HG02623 (cell line): ENCODE results near the gene ZNF311.

ENCODE experiments used
- ATAC-seq: cut with Tn5 transposase; IDR thresholded peaks from one replicate; pipeline ENCODE4 v1.9.1; 2021; ENCODE audit warnings: moderate library complexity; ENCODE audit not compliant: unreplicated experiment

Gene ZNF311

DNA sequence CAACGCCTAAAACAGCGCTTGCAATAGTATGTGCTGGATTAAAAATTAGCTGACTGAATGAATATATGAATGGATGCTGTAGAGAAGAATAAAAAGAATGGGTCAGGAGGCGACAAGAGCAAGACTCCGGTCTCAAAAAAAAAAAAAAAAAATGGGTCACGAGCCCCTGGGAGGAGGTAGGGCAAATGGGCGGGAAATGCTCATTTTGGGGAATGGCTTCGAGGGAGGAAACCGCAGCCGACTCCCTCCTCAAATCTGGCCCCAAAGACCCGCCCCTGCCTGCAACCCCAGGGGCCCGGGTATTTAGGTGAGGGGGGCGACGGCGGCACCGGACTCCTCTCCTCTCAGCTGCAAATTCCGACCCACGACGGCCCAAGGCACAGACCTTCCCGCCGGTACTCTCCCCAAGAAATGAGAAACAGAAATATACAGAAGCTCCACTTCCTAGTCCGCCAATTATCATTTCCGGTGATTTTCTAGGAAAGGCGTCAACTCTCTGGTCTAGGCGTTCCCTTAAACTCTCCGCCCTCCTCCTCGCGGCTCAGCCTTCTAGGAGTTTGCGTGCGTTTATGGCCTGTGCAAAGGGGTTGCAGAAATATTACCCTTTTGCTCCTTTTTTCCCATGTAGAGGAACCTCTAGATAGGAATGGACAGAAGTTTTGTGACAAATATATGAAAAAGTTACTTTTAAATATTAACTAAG, at the start of gene ZNF311:
Gene ZNF311 (minus strand): TSS at position 133 of the 703 bp plus-strand sequence. CDS start 1,361 bp downstream, outside the sequence.
- no peak for ATAC-seq

DNA sequence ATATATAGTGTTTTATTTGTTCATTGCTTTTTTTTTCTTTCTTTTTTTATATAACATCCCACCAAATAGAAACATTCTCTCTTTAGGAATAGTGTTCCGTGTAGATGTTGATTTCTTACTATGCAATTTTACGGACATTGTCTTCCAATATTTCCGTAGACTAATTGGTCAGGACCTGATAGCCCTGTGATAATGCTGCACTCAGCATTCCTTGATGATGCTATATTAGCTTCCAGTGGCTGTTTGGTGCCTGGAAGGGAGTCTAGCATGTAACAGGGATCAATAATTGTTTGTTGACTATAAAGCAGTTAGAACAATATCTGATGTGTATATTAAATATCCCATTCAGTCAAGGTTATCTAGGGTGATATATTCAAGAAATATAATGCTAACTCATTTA, 46.6 kb upstream of the ZNF311 start:
- ATAC-seq: no peak

DNA sequence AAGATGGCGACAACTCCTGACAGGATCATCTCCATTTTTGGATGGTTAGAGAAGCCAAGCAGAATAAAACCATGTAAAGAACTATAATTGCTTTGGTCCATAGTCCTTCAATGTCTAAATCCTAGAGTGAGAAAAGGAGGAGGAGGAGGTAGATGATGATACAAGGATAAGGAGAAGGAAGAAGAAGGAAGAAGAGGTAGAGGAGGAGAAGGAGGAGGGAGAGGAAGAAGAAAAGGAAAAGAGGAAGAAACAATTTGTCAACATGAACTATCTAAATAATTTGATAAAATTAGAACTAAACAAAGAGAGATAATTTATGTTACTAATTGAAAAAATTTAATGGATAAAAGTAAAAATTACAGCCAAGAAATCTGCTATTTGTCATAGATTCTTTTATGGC, 40.0 kb upstream of the ZNF311 start, which contains the start of gene OR2W1:
Gene OR2W1 (minus strand): TSS at position 101 of the 400 bp plus-strand sequence. CDS start 0 bp downstream, at position 101.
- no peak for ATAC-seq

DNA sequence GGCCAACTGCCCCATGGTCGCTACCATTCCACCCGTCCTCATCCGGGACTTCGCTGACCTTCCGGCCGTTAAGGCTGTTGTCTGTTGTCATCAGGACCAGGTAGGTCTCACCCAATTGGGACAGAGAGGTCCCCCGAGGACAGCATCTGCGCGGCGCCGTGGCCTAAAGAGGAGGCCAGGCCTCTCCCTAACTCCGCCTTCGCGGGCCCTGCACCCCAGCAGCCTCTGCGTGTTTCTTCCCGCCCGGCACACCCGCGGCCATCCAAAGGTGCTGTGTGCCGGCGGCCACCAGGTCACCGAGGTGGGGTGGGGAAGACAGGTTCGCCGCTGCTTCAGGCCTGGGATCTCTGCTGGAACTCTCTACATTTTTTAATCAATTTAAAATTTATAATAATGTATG, 30.8 kb upstream of the ZNF311 start:
- ATAC-seq: no peak

DNA sequence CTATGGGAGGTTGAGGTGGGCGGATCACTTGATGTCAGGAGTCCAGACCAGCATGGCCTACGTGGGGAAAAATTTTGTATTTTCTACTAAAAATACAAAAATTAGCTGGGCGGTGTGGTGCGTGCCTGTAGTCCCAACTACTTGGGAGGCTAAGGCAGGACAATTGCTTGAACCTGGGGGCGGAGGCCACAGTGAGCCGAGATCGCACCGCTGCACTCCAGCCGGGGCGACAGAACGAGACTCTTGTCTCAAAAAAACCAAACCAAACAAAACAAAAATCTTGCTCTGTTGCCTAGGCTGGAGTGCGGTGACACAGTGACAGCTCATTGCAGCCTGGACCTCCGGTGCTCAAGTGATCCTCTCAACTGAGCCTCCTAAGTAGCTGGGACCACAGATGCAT, 23.7 kb upstream of the ZNF311 start:
- ATAC-seq: no peak

DNA sequence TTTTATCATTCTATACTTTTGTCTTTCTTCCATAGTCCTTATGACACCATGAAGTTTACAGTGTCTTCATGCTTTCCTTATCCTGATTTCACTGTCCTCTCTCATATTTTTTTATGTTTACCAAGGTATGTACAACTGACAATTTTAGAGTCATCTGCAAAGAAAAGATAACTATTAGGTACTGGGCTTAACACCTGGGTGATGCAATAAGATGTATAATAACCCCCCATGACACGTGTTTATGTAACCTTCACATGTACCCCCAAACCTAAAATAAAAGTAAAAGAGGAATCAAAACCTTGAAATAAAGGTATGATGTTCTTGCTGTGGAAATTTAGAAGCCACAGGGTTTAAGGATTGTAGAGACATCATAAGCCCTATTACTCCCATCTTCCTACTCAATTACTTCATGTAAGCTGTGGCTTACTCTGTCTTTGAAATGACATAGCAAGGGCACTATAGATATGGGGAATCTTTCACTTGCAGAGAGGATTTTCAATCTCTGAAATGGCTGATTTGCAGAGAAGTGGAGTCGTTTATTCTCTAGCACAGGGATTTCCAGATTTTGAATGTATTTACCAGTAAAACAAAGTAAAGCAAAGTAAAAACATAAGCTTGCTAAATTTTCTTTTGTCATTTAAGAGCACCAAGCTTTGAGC, 20.9 kb upstream of the ZNF311 start:
- ATAC-seq: no peak

DNA sequence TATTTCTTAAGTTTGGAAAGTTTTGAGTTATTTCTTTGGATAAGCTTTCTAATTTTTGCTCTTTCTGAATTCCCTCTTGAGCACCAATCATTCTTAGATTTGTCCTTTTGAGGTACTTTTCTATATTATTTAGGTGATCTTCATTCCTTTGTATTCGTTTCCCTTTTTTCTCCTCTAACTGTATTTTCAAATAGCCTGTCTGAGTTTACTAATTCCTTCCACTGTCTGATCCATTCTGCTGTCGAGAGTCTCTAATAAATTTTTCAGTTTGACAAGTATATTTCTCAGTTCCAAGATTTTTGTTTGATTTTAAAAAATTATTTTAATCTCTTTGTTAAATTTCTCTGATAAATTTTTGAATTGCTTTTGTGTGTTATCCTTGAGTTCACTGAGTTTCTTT, 16.3 kb upstream of the ZNF311 start:
- ATAC-seq: no peak

DNA sequence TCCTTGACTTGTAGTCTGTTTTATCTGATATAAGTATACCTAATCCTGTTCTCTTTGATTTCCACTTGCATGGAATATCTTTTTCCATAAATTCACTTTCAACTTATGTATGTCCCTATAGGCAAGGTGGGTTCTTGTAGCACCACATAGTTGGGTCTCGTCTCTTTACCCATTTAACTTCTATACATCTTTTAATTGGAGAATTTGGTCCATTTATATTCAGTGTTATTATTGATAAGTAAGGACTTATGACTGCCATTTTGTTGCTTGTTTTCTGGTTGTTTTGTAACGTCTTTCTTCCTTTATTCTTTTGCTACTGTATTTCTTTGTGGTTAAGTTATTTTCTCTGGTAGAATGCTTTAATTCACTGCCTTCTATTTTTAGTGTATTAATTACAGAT, 14.5 kb upstream of the ZNF311 start:
- no peak for ATAC-seq

DNA sequence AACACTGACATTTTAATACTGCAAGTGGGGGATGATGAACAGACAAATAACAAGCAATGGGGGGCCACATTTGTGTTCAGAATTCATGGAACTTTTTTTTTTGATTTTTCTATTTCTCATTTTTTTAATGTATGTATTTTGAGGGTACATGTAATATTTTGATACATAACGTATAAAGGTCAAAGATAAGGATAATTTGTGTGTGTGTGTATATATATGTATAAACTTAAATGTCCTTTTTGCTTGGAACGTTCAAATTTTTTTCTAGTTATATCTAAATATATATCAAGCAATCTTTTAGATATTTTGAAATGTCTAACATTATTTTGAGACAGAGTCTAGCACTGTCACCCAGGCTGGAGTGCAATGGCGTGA, 12.3 kb upstream of the ZNF311 start:
- ATAC-seq: no peak

DNA sequence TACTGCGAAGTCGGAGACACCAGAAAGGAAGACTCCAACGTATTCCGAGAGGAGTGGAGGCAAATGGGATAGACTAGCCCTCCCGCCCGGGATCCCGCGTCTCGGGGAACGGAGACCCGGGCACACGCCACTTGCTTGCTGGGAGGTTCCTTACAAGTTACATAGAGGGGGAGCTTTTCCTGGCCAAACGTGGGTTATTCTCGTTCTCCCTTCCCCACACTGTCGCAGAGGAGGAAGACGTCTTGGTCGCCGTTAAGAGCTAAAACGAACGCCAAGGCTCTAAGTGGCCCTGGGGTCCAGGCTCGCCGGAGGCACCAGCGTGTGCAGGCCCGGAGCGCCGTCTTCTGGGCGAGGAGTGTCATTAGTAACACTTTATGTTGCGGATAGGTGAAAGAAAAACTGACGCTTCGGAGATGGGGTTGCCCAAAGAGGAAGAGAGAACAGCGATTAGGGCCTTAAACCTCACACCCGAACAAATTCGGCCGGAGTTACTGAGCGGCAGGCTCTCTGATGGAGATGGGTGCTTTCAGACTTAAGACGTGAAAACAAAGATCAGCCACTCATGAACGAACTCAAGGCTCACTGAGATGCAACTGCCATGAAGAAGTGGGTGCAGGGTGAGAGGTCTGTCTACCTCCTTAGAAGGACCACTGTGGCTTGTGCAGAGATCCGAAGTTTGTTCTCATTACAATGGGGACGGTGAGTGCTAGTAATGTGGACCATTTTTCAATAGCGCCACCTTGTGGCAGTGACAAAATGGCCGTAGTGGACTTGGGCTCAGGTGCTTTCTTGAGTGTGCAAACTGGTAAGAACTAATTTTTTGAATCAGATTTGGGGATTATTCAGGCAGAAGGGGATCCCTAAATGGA, 11.7 kb upstream of the ZNF311 start:
- ATAC-seq: peak; percentile 83

DNA sequence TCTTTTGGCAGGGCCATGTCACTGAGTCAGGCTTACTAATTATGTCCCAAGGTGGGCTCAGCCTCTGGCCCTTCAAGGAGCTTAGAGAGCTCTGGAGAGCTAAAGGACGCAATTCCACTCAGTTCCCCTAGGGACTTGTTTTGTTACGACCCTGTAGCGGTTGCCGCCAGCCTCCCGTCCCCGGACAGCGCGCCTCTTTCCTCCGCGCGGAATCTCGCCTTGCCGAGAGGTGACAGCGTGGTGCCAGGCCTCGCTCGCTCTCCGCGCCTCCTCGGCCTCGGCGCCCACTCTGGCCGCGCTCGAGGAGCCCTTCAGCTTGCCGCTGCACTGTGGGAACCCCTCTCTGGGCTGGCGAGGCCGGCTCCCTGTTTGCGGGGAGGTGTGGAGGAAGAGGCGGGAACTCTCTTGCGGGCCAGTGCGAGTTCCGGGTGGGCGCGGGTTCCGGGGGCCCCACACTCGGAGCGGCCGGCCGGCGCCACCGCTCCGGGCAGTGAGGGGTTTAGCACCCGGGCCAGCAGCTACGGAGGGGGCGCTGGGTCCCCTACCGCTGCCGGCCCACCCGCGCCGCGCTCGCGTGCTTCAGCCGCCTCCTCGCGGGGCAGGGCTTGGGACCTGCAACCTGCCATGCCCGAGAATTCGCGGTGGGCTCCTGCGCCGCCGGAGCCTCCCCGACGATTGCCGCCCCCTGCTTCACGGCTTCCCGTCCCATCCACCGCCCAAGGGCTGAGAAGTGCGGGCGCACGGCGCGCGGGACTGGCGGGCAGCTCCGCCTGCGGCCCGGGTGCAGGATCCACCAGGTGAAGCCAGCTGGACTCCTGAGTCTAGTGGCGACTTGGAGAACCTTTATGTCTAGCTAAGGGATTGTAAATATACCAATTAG, 9.9 kb upstream of the ZNF311 start:
- no peak for ATAC-seq

DNA sequence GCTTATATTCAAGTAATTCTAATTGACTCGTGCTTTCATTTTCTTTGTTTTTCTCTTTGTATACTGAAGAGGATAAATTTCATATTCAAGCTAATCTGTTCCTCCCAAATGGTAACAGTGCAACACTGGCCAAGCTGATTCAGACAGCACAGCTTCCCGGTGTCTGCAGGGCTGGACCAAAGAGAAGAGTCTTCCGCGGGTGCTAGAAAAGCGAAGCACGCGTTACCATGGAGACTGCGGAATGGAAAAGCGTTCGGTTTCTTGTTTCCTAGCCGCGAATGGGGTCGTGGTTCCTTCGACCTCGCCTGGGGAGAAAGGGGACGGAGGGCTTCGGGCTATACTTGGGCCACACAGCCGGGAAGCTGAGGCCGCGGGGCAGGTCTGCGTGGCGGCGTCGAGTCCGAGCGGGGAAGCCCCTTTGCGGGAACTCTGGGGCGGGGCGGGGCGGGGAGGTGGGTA, 6.2 kb upstream of the ZNF311 start:
- ATAC-seq: no peak

DNA sequence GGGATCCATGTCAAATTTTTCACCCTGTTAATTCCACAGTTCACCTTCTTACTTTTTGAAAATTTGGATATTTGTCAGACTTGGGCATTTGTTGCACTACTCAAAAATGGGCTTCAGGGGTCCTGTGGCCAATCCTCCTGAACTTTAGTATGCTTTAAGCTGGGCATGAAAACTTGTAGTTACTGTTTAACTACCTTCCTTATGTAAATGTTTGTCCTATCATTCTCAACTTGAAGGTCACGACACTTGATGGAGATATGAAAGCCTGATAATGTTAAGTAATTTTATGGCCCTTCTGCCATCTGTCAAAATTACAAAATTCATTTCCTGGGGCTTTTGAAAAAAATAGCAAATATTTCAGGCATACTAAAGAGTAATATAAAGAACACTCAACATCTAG, 4.2 kb upstream of the ZNF311 start:
- ATAC-seq: no peak

DNA sequence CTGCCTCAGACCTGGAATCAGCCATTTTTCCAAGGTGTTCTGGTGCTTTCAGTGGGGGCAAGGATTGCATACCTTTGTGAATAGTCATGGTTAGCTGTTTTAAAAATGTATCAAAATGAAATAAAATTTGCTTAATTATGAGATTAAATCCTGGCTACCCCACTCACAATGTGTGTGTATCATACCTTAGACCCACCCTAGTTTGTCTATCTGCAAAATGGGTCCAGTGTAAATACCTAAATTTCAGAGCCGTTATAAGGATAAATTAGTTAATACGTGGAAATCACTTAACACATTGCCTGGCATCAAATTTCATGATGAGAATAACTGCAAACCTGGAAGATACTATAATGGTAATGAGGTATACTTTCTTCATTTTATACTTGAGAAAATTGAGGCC, 3.0 kb upstream of the ZNF311 start:
- ATAC-seq: no peak

DNA sequence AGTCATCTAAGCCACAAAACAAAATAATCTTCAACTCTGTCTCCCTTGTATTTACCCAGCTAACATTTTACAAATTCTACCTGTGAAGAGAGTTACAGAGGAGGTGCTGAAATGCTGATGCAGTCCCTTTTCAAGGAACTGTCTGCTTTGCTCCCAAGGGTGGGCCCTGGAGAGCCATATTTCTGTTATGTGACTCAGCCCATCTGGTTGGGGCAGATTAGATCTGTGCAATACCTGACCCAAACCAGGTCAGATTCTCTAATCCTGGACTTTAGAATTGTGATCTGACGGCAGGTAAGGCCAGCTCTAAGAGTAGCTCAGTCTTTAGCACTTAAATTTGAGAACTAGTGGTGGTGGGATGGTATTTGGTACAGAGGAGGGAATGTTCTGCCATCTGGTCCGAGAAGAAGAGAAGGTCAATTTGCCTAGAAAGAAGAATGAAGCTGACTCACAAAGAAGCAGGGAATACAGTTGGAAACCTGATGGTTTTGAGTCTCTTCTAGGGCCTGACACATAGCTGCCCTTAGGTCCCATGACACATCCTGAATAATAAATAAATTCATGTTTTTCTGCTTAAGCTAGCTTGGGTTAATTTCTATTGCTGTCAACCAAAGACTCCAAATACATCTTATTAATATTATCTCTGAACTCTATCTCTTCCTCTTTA, 8.1 kb downstream of the ZNF311 start:
- no peak for ATAC-seq

DNA sequence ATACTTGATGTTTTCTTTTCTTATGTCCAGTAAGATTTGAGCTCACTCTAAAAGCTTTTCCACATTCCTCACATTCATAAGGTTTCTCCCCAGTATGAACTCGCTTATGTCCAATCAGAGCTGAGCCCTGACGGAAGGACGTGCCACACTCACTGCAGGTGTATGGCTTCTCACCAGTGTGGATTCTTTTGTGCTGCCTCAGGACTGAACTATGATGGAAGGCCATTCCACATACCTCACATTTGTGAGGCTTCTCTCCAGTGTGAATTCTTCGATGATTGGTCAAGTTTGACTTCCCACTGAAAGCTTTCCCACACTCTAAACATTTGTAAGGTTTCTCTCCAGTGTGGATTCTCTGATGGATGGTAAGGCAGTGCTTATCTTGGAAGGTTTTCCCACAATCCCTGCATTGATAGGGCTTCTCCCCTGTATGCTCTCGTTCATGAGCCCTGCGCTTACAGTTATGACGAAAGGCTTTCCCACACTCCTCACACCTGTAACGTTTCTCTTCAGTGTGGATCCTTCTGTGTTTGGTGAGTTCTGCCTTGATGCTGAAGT, 9.9 kb downstream of the ZNF311 start:
- no peak for ATAC-seq

DNA sequence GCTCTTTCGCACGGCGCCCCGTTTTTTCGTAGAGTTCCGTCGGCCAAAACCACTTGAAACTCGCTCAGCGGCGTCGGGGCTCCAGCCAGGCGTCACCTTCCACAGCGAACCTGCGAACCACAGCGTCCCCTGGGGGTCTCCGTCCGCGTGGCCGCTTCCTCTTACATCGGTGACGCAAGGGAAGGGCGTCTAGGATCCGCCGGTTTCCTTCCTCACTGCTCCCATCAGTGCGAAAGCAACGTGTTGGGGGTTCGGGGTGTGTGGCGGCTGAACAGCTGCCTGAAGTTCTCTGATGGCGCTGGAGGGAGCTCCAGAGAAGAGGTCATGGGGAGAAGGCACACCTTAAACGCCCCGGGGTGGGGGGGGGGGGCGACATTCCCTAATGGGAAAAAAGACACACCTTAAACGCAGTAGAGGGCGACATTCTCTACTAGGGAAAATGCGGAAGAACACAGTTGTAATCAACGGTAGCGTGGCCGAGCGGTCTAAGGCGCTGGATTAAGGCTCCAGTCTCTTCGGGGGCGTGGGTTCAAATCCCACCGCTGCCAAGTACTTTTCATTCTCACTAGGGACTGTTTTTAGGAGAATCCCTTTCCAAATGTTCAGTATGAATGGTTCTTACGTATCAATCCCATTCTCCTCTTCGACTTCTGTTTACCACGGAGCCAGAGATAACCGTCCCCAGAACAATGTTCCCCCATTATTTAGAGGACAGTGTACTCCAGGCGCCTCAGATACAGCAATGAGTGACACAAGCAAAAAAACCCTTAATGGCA, 16.4 kb downstream of the ZNF311 start:
- ATAC-seq: no peak

DNA sequence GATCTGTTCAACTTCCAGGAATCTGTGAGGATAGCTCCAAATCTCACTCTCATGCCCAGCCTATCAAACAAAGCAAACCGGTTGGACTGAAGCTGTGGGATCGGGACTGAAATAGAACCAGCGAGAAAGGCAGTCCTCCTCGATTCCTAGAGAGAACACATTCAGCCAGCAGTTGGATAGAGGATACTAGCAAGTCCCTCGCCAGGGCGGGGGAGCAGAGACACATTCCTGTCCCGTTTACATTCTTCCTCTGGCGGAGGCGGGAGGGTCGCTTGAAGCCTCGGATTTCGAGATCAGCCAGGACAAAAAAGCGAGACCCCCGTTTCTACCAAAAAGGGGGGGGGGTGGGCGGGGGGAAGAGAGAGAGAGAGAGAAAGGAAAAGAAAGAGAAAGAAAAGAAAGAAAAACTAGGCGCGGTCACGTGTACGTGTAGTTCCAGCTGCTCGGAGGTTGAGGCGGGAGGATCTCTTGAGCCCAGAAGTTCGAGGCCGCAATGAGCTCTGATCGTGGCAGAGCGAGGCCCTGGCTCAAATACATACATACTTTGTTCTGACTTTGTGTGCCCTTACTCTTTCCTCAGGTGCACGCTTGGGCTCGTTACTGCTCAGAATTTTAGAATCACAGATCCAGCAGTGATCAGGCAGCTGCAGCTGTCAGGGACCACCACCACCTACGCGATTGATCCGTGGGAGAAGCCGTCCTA, 19.5 kb downstream of the ZNF311 start:
- no peak for ATAC-seq
